Measurements from ENCODE around the gene TCF15. TPM values are rescaled to one million over a fixed set of nuclear protein-coding genes. Genes with fewer than 3 reads are reported as not detected.

TCF15 gene
- total and polyA plus RNA-seq, 9 donors, result 0.15 to 0.75 (median 0.30) TPM; not detected in 2

DNA sequence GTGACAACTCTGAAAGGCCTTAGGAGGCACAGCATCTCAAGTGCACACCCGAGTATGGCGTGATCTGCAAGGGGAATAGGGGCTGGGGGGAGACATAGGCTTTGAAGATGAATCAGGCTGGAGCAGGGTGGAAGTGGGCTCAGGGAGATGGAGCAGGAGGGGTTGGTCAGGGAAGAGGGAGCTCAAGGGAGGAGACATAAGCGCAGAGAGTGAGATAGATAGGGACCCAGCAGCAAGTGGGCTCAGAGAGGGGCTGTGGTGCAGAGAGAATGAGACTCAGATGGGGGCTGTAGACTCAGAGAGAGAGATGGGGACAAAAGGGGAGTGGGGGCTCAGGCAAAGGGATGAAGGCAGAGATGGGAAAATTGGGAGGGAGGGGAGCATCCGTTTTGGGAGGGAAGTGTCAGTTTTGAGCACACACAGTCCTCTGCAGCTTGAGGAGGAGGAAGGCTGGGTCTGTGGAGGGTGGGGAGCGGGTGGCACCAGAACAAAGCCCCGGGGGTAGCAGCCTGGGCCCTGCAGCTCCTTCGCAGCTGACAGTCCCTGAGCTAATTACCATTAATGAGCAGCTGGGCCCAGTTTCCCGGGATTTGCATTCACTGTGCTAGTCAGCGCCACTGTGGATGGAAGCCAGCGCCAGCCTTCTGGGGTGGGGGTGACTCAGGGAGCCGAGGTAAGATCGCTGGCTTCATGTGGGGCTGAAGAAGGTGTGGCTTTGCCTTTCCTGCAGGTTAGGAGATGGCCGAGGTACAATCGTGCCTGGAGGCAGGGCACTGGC, 24.2 kb upstream of the TCF15 start:
- DNase-seq, result no peak
- intact Hi-C loops (cut with DNase I), result no loop called here
- H3K9me3 ChIP-seq, result no peaks in the 10 kb centered on the region
- 59 to 64% (median 61%) methylated on average over 14 of the region's 14 CpGs for WGBS, 3 donors
- H3K27ac ChIP-seq, result no peak overlapping the region
- no peaks in the 10 kb centered on the region for H3K4me1 ChIP-seq (ENCODE audit: insufficient read depth)
- H3K36me3 ChIP-seq, result no peaks in the 10 kb centered on the region
- TF ChIP-seq POLR2A (IDR thresholded peaks at IDR 0.05), result no peak
- no peak for TF ChIP-seq EP300 (IDR thresholded peaks at IDR 0.05)
- TF ChIP-seq, protein P1, sequence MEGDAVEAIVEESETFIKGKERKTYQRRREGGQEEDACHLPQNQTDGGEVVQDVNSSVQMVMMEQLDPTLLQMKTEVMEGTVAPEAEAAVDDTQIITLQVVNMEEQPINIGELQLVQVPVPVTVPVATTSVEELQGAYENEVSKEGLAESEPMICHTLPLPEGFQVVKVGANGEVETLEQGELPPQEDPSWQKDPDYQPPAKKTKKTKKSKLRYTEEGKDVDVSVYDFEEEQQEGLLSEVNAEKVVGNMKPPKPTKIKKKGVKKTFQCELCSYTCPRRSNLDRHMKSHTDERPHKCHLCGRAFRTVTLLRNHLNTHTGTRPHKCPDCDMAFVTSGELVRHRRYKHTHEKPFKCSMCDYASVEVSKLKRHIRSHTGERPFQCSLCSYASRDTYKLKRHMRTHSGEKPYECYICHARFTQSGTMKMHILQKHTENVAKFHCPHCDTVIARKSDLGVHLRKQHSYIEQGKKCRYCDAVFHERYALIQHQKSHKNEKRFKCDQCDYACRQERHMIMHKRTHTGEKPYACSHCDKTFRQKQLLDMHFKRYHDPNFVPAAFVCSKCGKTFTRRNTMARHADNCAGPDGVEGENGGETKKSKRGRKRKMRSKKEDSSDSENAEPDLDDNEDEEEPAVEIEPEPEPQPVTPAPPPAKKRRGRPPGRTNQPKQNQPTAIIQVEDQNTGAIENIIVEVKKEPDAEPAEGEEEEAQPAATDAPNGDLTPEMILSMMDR (IDR thresholded peaks at IDR 0.05), result no peak
- no peak overlapping the region for H3K4me3 ChIP-seq
- no peaks in the 10 kb centered on the region for H3K27me3 ChIP-seq

DNA sequence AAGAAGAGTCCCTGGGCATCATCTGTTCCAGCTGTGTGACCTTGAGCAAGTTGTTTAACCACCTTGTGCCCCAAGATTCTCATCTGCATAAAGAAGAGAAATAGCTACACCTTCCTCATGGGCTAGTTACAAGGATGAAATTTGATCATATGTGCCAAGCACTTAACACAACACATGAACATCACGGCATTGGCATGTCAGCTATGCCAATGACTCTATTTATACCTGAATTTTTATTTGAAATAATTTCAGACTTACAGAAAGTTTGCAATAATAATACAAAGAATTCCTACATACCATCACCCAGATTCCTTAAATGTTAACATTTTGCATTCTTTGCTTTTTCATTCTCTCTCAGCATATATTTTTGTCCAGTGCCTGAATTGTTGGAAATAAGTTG, 21.0 kb upstream of the TCF15 start:
- Histone ChIP-seq H3K27me3 (no peaks in the 10 kb centered on the region), H3K4me1 (ENCODE audit: insufficient read depth) (no peaks in the 10 kb centered on the region), H3K36me3 (no peaks in the 10 kb centered on the region), H3K9me3 (no peaks in the 10 kb centered on the region), H3K4me3 (no peak overlapping the region), H3K27ac (no peak overlapping the region)
- TF ChIP-seq EP300 (IDR thresholded peaks at IDR 0.05), result no peak
- TF ChIP-seq, protein P1 (IDR thresholded peaks at IDR 0.05), result no peak
- TF ChIP-seq POLR2A (IDR thresholded peaks at IDR 0.05), result no peak
- 50 to 68% (median 58%) methylated on average over 1 of the region's 1 CpG for WGBS, 3 donors
- no peak for DNase-seq
- intact Hi-C loops (cut with DNase I), result no loop called here

DNA sequence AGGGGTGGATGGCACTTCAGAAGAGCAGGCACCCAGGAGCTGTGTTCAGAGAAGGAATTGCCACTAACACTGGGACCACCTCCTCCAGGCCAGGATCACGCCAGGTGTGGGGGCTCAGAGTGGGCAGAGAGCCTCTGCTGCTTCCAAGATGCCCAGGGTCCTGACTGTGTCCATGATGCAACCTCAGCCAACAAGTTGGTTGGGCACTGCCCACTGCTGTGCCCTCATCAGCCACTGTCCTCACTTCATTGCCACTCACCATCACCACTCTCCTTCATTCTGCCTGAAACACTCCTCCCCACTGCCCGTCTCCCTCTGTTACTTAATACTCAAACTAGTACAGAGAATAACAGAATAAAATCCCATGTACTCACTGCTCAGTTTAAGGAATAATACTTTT, 16.5 kb upstream of the TCF15 start:
- 79 to 88% (median 82%) methylated on average over 2 of the region's 2 CpGs for WGBS, 3 donors
- H3K27ac ChIP-seq, result no peak overlapping the region
- H3K4me3 ChIP-seq, result no peak overlapping the region
- H3K4me1 ChIP-seq (ENCODE audit: insufficient read depth), result no peaks in the 10 kb centered on the region
- no peaks in the 10 kb centered on the region for H3K9me3 ChIP-seq
- intact Hi-C loops (cut with DNase I), result no loop called here
- H3K27me3 ChIP-seq, result no peaks in the 10 kb centered on the region
- no peak for DNase-seq
- no peak for TF ChIP-seq POLR2A (IDR thresholded peaks at IDR 0.05)
- H3K36me3 ChIP-seq, result no peaks in the 10 kb centered on the region

DNA sequence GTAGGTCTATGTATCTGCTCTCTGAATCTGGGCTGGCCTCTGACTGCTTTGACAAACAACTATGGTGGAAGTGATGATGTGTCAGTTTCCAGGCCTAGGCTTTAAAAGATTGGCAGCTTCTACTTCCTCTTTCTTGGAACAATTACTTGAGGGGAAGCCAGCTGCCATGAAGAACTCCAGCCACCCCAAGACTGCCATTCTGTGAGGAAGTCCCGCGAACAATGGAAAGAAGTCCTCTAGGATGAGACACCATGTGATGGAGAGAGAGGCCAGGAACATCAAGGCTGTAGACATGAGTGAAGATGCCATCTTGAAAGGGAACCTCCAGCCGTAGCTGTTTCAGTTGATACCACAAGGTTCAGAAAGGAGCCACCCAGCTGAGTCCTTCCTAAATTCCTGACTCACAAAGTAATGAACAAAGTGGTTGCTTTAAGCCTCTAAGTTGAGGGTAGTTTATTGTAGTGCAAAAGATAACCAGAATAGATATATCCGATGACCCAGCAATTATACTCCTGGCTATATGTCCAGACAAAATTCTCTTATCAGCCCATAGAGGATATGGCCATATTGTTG, 15.3 kb upstream of the TCF15 start:
- DNase-seq, result no peak
- no peaks in the 10 kb centered on the region for H3K36me3 ChIP-seq
- TF ChIP-seq, protein P1 (IDR thresholded peaks at IDR 0.05), result no peak
- TF ChIP-seq EP300 (IDR thresholded peaks at IDR 0.05) (no peak), POLR2A (IDR thresholded peaks at IDR 0.05) (no peak)

DNA sequence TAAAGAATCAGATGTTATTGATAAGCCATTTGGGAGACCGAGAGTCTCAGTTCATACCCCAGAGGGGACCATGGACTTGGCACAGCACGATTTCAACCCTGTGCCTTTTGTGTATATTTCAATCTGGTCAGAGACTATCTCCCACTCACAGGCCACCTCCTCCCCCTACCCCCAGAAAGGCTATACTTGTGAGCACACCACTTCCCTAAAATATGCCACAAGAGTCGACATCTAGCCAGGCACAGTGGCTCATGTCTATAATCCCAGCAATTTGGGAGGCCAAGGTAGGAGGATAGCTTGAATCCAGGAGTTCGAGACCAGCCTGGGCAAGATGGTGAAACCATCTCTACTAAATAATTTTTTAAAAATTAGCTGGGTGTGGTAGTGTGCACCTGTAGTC, 13.6 kb upstream of the TCF15 start:
- no peak overlapping the region for H3K4me3 ChIP-seq
- no peaks in the 10 kb centered on the region for H3K27me3 ChIP-seq
- TF ChIP-seq POLR2A (IDR thresholded peaks at IDR 0.05) (no peak), EP300 (IDR thresholded peaks at IDR 0.05) (no peak)
- TF ChIP-seq, protein P1 (IDR thresholded peaks at IDR 0.05), result no peak
- DNase-seq, result no peak
- WGBS, 3 donors, result 58 to 71% (median 67%) methylated on average over 4 of the region's 4 CpGs
- H3K27ac ChIP-seq, result no peak overlapping the region
- H3K9me3 ChIP-seq, result no peaks in the 10 kb centered on the region
- no peaks in the 10 kb centered on the region for H3K36me3 ChIP-seq
- intact Hi-C loops (cut with DNase I), result no loop called here
- H3K4me1 ChIP-seq (ENCODE audit: insufficient read depth), result no peaks in the 10 kb centered on the region

More for the DNA sequence above, 15.3 kb upstream of the TCF15 start:
- Histone ChIP-seq H3K27me3 (no peaks in the 10 kb centered on the region), H3K27ac (no peak overlapping the region), H3K4me3 (no peak overlapping the region), H3K4me1 (ENCODE audit: insufficient read depth) (no peaks in the 10 kb centered on the region), H3K9me3 (no peaks in the 10 kb centered on the region)
- 82 to 93% (median 89%) methylated on average over 4 of the region's 4 CpGs for WGBS, 3 donors
- intact Hi-C loops (cut with DNase I), result no loop called here

Data from ovary (tissue), 9 donors.